OCI-LY7 (cell line): ENCODE data around the gene S100A1. TPM values are rescaled to one million over a fixed set of nuclear protein-coding genes. Genes with fewer than 3 reads are reported as not detected.
A peak's percentile ranks its signal among the peaks of the same experiment; 100 is the strongest.

ENCODE experiments used
- BruUV-seq: library from RNA; stranded (reverse); fragments of 400-500 nt; replicated peaks from 2 replicates; lab custom pipeline; 2021; lab: Mats Ljungman, UMichigan
- CTCF ChIA-PET: fragments of 300-600 bp; sonication (Branson Sonifier 250); formaldehyde crosslinking; loops from one replicate; lab custom pipeline; 2022; ENCODE audit warnings: antibody characterized with exemption; ENCODE audit not compliant: unreplicated experiment; lab: Charles Lee
- POLR2A ChIA-PET: fragments of 300-600 bp; sonication (Branson Sonifier 250); formaldehyde crosslinking; loops from one replicate; lab custom pipeline; 2022; ENCODE audit warnings: antibody characterized with exemption; lab: Charles Lee
- DNase-seq: peaks from one replicate; pipeline ENCODE4 v3.0.0-alpha.2; 2015; ENCODE audit warnings: low spot score
- H2AFZ ChIP-seq: fragments of 200-600 bp; sonication (generic), shearing (Covaris generic); 2 replicates; pipeline ENCODE4 v1.6.1; 2014; ENCODE audit warnings: mild to moderate bottlenecking, antibody characterized with exemption, low read length, moderate library complexity
- H3K27ac ChIP-seq: fragments of 200-600 bp; sonication (generic); 2 replicates; pipeline ENCODE4 v1.5.1; 2014; ENCODE audit warnings: mixed run types, low read depth, mild to moderate bottlenecking, moderate library complexity, low read length, inconsistent platforms; ENCODE audit not compliant: poor library complexity, severe bottlenecking
- H3K36me3 ChIP-seq: fragments of 200-600 bp; sonication (generic); 2 replicates; pipeline ENCODE4 v1.6.1; 2014; ENCODE audit warnings: mild to moderate bottlenecking, antibody characterized with exemption, low read length, moderate library complexity, mixed read lengths; ENCODE audit not compliant: insufficient read depth
- H3K4me1 ChIP-seq: fragments of 200-600 bp; sonication (generic); 2 replicates; pipeline ENCODE4 v1.5.1; 2014; ENCODE audit warnings: mild to moderate bottlenecking, low read length; ENCODE audit not compliant: insufficient read depth, poor library complexity, severe bottlenecking
- H3K4me2 ChIP-seq: fragments of 200-600 bp; sonication (generic); 2 replicates; pipeline ENCODE4 v1.6.1; 2014; ENCODE audit warnings: mild to moderate bottlenecking, low read length
- H3K4me3 ChIP-seq: fragments of 200-600 bp; sonication (generic); 2 replicates; pipeline ENCODE4 v1.5.1; 2014; ENCODE audit warnings: mild to moderate bottlenecking, low read depth, low read length; ENCODE audit not compliant: poor library complexity, severe bottlenecking
- H3K79me2 ChIP-seq: fragments of 200-600 bp; sonication (generic); 2 replicates; pipeline ENCODE4 v1.6.1; 2016; ENCODE audit warnings: low read depth, mild to moderate bottlenecking, low read length, moderate library complexity, mixed read lengths; ENCODE audit not compliant: insufficient read depth
- H3K9me2 ChIP-seq: fragments of 200-600 bp; sonication (generic); 2 replicates; pipeline ENCODE4 v1.6.1; 2016; ENCODE audit warnings: mild to moderate bottlenecking, low read length, mixed read lengths; ENCODE audit not compliant: insufficient read depth
- H3K9me3 ChIP-seq: fragments of 200-600 bp; sonication (generic); 2 replicates; pipeline ENCODE4 v1.6.1; 2014; ENCODE audit warnings: mild to moderate bottlenecking, mixed run types, low read length, mixed read lengths
- H4K20me1 ChIP-seq: fragments of 200-600 bp; sonication (generic); 2 replicates; pipeline ENCODE4 v1.6.1; 2014; ENCODE audit warnings: mild to moderate bottlenecking, antibody characterized with exemption, low read length, moderate library complexity, mixed read lengths; ENCODE audit not compliant: insufficient read depth
- EZH2phosphoT487 ChIP-seq: fragments of 200-600 bp; sonication (generic); IDR thresholded peaks from 2 replicates; pipeline ENCODE4 v1.6.1; 2018; ENCODE audit warnings: low read depth, borderline replicate concordance, mild to moderate bottlenecking, mixed run types, antibody characterized with exemption, low read length, moderate library complexity, mixed read lengths
- intact Hi-C: fragments of 100-400 bp; cut with micrococcal nuclease; formaldehyde crosslinking; loops from one replicate; pipeline ENCODE4 v1.10.0; 2022; ENCODE audit not compliant: unreplicated experiment
- total RNA-seq, 2 experiments: library from RNA; depleted of rRNA in 1 of 2; stranded (reverse); fragments of >200 nt in 1 of 2; shearing (Covaris generic) in 1 of 2; gene quantifications; 2 replicates each; pipeline ENCODE4 v1.2.3, GENCODE V29; 2014 to 2022
- TF ChIP-seq, protein P1 (sequence below): fragments of 200-600 bp; sonication (generic); conservative IDR thresholded peaks from 2 replicates; pipeline ENCODE4 v1.5.1; 2014; ENCODE audit warnings: mild to moderate bottlenecking, antibody characterized with exemption, low read length, moderate library complexity, mixed read lengths

The S100A1 gene
- total RNA-seq, 2 experiments from 2014 or later, result not detected

DNA sequence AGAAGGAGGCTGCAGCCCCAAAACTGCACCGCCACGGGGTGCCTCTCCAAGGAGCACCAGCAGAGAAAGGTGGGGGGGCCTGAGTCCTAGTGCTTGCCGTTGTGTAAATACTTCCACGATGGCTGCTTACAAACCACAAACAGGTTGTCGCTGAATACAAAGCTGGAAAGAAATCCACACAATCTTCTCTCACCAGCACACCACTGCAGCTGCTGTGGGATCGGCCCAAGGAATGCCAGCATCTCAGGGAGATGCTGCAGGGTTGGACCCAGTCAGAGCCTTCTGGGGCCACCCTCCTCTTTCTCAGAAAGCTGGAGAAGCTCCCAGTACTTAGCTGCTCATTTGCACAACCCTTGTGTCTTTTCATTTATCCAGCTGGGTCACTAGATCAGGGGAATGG, 9.1 kb upstream of the S100A1 start:
- no peak overlapping the region for H3K4me2 ChIP-seq
- no peaks in the 10 kb centered on the region for H3K9me2 ChIP-seq
- BruUV-seq, result no TSS peak
- no peaks in the 10 kb centered on the region for H3K79me2 ChIP-seq
- no peak for TF ChIP-seq EZH2phosphoT487
- TF ChIP-seq, protein P1, sequence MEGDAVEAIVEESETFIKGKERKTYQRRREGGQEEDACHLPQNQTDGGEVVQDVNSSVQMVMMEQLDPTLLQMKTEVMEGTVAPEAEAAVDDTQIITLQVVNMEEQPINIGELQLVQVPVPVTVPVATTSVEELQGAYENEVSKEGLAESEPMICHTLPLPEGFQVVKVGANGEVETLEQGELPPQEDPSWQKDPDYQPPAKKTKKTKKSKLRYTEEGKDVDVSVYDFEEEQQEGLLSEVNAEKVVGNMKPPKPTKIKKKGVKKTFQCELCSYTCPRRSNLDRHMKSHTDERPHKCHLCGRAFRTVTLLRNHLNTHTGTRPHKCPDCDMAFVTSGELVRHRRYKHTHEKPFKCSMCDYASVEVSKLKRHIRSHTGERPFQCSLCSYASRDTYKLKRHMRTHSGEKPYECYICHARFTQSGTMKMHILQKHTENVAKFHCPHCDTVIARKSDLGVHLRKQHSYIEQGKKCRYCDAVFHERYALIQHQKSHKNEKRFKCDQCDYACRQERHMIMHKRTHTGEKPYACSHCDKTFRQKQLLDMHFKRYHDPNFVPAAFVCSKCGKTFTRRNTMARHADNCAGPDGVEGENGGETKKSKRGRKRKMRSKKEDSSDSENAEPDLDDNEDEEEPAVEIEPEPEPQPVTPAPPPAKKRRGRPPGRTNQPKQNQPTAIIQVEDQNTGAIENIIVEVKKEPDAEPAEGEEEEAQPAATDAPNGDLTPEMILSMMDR, result no peak
- H3K4me3 ChIP-seq, result no peak overlapping the region
- ChIA-PET CTCF (interaction anchor here (1.1 kb wide), 1 partner anchor 47 kb away, joined by 5 read pairs; no protein-coding TSS in a partner anchor), POLR2A (interaction anchor here (1.0 to 1.5 kb wide), 2 partner anchors 8 to 15 kb away, joined by 3 to 4 read pairs; partner anchors contain the start of genes CHTOP and S100A13)
- no peak overlapping the region for H3K27ac ChIP-seq
- H3K4me1 ChIP-seq, result peaks cover 16% of the 10 kb centered on the region
- DNase-seq, result no peak
- no peaks in the 10 kb centered on the region for H3K9me3 ChIP-seq
- no peak overlapping the region for H2AFZ ChIP-seq
- intact Hi-C loops, result no loop called here
- no peaks in the 10 kb centered on the region for H4K20me1 ChIP-seq
- peaks cover 5% of the 10 kb centered on the region; the same call in 1 of the 2 replicates for H3K36me3 ChIP-seq

DNA sequence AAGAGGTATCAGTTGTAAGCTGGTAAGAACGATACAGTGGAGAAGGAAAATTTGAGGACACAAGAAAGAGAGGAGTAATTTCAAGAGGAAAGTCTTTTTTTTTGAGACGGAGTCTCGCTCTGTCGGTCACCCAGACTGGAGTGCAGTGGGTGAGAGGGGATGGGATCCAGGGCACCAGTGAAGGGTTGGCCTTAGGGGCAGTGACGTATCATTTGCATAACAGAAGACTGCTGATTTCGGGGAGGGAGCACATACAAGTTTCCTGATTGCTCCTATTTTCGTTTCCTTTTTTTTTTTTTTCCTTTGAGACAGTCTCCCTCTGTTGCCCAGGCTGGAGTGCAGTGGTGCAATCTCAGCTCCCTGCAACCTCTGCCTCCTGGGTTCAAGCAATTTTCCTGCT, 5.1 kb upstream of the S100A1 start:
- POLR2A ChIA-PET, result interaction anchor here (0.7 to 1.2 kb wide), 5 partner anchors 12 to 95 kb away, joined by 3 to 6 read pairs (median 3); no protein-coding TSS in a partner anchor
- no TSS peak for BruUV-seq

More for the DNA sequence above, 5.1 kb upstream of the S100A1 start:
- H3K79me2 ChIP-seq, result no peaks in the 10 kb centered on the region
- intact Hi-C loops, result no loop called here
- no peaks in the 10 kb centered on the region for H4K20me1 ChIP-seq
- H3K27ac ChIP-seq, result no peak overlapping the region
- CTCF ChIA-PET, result interaction anchor here (1.1 kb wide), 1 partner anchor 51 kb away, joined by 3 read pairs; no protein-coding TSS in a partner anchor
- peaks cover 22% of the 10 kb centered on the region for H3K4me1 ChIP-seq
- no peak for DNase-seq
- peak overlapping the region; percentile 57; the same call in 1 of the 2 replicates for H2AFZ ChIP-seq
- no peaks in the 10 kb centered on the region for H3K9me2 ChIP-seq
- peaks cover 5% of the 10 kb centered on the region; the same call in 1 of the 2 replicates for H3K36me3 ChIP-seq
- no peak for TF ChIP-seq EZH2phosphoT487
- TF ChIP-seq, protein P1, result no peak
- H3K9me3 ChIP-seq, result no peaks in the 10 kb centered on the region
- H3K4me2 ChIP-seq, result peak overlapping the region; percentile 35; the same call in 1 of the 2 replicates
- H3K4me3 ChIP-seq, result no peak overlapping the region
